Liver (tissue), 9 donors: Measurements from ENCODE around the gene NUP93. TPM values are rescaled to one million over a fixed set of nuclear protein-coding genes. Genes with fewer than 3 reads are reported as not detected.
"Not testable (repeated sequence)": the region's sequence is repeated elsewhere in the genome, so short reads cannot be mapped to it uniquely, and the experiment has no call there.

ENCODE experiments used
- DNase-seq: peaks from one replicate; pipeline ENCODE4 v3.0.0-alpha.2; 2017; ENCODE audit warnings: low spot score
- H3K27ac ChIP-seq, 2 donors: one replicate each; pipeline ENCODE4 v1.7.0; 2013; ENCODE audit warnings: inconsistent platforms in 2 of 2, low read length in 2 of 2, control low read depth in 1 of 2, low read depth in 1 of 2, mild to moderate bottlenecking in 1 of 2
- H3K27me3 ChIP-seq, 4 donors: one replicate each; pipeline versions ENCODE4 v1.6.1 to v1.7.0; 2013; ENCODE audit warnings: low read length in 3 of 4, inconsistent platforms in 1 of 4, mild to moderate bottlenecking in 1 of 4, moderate library complexity in 1 of 4; ENCODE audit not compliant: control insufficient read depth in 4 of 4, insufficient read depth in 4 of 4
- H3K36me3 ChIP-seq, 4 donors: one replicate each; pipeline versions ENCODE4 v1.6.1 to v1.7.0; 2013; ENCODE audit warnings: low read length in 3 of 4, mild to moderate bottlenecking in 3 of 4, low read depth in 1 of 4, moderate library complexity in 1 of 4; ENCODE audit not compliant: control insufficient read depth in 4 of 4, insufficient read depth in 3 of 4
- H3K4me1 ChIP-seq, 4 donors: one replicate each; pipeline versions ENCODE4 v1.6.1 to v1.7.0; 2013; ENCODE audit warnings: low read length in 3 of 4, mild to moderate bottlenecking in 3 of 4, moderate library complexity in 1 of 4; ENCODE audit not compliant: control insufficient read depth in 4 of 4, insufficient read depth in 4 of 4
- H3K4me3 ChIP-seq, 3 donors: one replicate each; pipeline versions ENCODE4 v1.6.1 to v1.7.0; 2013; ENCODE audit warnings: low read length in 3 of 3, control low read depth in 1 of 3, low read depth in 1 of 3, mild to moderate bottlenecking in 1 of 3
- H3K9ac ChIP-seq, 2 donors: one replicate each; pipeline ENCODE4 v1.7.0; 2013; ENCODE audit warnings: low read length in 2 of 2, mild to moderate bottlenecking in 2 of 2, moderate library complexity in 2 of 2, control low read depth in 1 of 2, low read depth in 1 of 2
- H3K9me3 ChIP-seq, 4 donors: one replicate each; pipeline versions ENCODE4 v1.6.1 to v1.7.0; 2013; ENCODE audit warnings: low read length in 3 of 4; ENCODE audit not compliant: control insufficient read depth in 4 of 4
- CTCF ChIP-seq: fragments of 150-350 bp; IDR thresholded peaks from 2 replicates; pipeline ENCODE4 v1.5.1; 2017; ENCODE audit warnings: improper control_type of control experiment, low read depth, low read length; ENCODE audit not compliant: missing input control
- EGR1 ChIP-seq, 2 donors: IDR thresholded peaks; 2 replicates each; pipeline ENCODE4 v1.6.1; 2016 to 2018; ENCODE audit warnings: antibody characterized with exemption in 2 of 2, low read depth in 2 of 2
- FOXA1 ChIP-seq: IDR thresholded peaks from 2 replicates; pipeline ENCODE4 v1.6.1; 2016; ENCODE audit warnings: antibody characterized with exemption
- FOXA2 ChIP-seq: IDR thresholded peaks from 2 replicates; pipeline ENCODE4 v1.6.1; 2016; ENCODE audit warnings: antibody characterized with exemption
- HNF4A ChIP-seq, 2 donors: conservative IDR thresholded peaks; 2 replicates each; pipeline ENCODE4 v1.6.1; 2016; ENCODE audit warnings: antibody characterized with exemption in 2 of 2, mild to moderate bottlenecking in 2 of 2
- HNF4G ChIP-seq: IDR thresholded peaks from 2 replicates; pipeline ENCODE4 v1.6.1; 2016; ENCODE audit warnings: antibody characterized with exemption
- JUND ChIP-seq, 2 donors: IDR thresholded peaks; 2 replicates each; pipeline ENCODE4 v1.6.1; 2016; ENCODE audit warnings: antibody characterized with exemption in 2 of 2
- NR2F2 ChIP-seq: IDR thresholded peaks from 2 replicates; pipeline ENCODE4 v1.6.1; 2016; ENCODE audit warnings: antibody characterized with exemption
- RAD21 ChIP-seq, 2 donors: IDR thresholded peaks; 2 replicates each; pipeline ENCODE4 v1.6.1; 2016; ENCODE audit warnings: antibody characterized with exemption in 2 of 2, mild to moderate bottlenecking in 2 of 2
- RXRA ChIP-seq, 2 donors: IDR thresholded peaks; 2 replicates each; pipeline ENCODE4 v1.6.1; 2017 to 2018; ENCODE audit warnings: antibody characterized with exemption in 2 of 2, mild to moderate bottlenecking in 1 of 2
- SP1 ChIP-seq: IDR thresholded peaks from 2 replicates; pipeline ENCODE4 v1.6.1; 2018; ENCODE audit warnings: antibody characterized with exemption, mild to moderate bottlenecking
- YY1 ChIP-seq: IDR thresholded peaks from 2 replicates; pipeline ENCODE4 v1.6.1; 2016; ENCODE audit warnings: antibody characterized with exemption, mild to moderate bottlenecking
- ZBTB33 ChIP-seq: IDR thresholded peaks from 2 replicates; pipeline ENCODE4 v1.6.1; 2016; ENCODE audit warnings: antibody characterized with exemption
- WGBS: extraction: QIAGEN DNeasy Blood & Tissue Kit; methylation state at CpG from one replicate; pipeline ENCODE4 v1.1.7; 2013; 5-methylcytosine and 5-hydroxymethylcytosine counted together
- polyA plus RNA-seq, 2 donors: library from polyadenylated mRNA; stranded (reverse) in 1 of 2; unstranded in 1 of 2; fragments of 200-250 nt in 1 of 2; fragments of >200 nt in 1 of 2; fragmentation: Nextera tagmentation in 1 of 2; extraction: Ambion mirVana in 1 of 2; gene quantifications; one replicate each; pipeline versions ENCODE4 v1.2.1 to v1.2.3, GENCODE V29; 2013 to 2015
- total RNA-seq, 2 donors: library from RNA; depleted of rRNA; stranded (reverse); fragments of >200 nt; gene quantifications; one replicate each; pipeline ENCODE4 v1.2.3, GENCODE V29; 2014
- donor health status: healthy.
- donor health status: healthy.
- donor health status: healthy.
- donor health status: healthy.
- donor health status: healthy.

Gene NUP93
- total and polyA plus RNA-seq, 4 donors: 8.2 to 31.8 (median 9.8) TPM

- TF ChIP-seq ZBTB33 (no peak), FOXA1 (no peak), SP1 (peak; percentile 63), EGR1 (IDR thresholded peaks at IDR 0.05; ENCODE audit: low read depth in 2 of 2) (no peak), YY1 (no peak), RAD21 (IDR thresholded peaks at IDR 0.05) (peak in 1 of 2 donors; percentile 10), NR2F2 (peak; percentile 72)
Measured at GRCh38 chr16:56800355-56800754, 70.4 kb downstream of the NUP93 start (continued).

- Histone ChIP-seq H3K4me3 (no peak overlapping the region), H3K9ac (no peak overlapping the region), H3K27ac (no peak overlapping the region), H3K9me3 (no peaks in the 10 kb centered on the region), H3K27me3 (no peaks in the 10 kb centered on the region), H3K4me1 (peaks cover 0 to 7% (median 4%) of the 10 kb centered on the region in 4 donors), H3K36me3 (peaks cover 0 to 6% (median 2%) of the 10 kb centered on the region in 4 donors)
- WGBS: 88% methylated on average over 3 of the region's 3 CpGs
- TF ChIP-seq JUND (IDR thresholded peaks at IDR 0.05) (no peak), HNF4G (no peak), RAD21 (IDR thresholded peaks at IDR 0.05) (no peak), SP1 (no peak)
- no peak for DNase-seq
Measured at GRCh38 chr16:56801762-56802161, 71.8 kb downstream of the NUP93 start.

GRCh38 chr16:56807011-56807675, 77.2 kb downstream of the NUP93 start:
- Histone ChIP-seq H3K27me3 (no peaks in the 10 kb centered on the region), H3K36me3 (peaks cover 1 to 7% (median 3%) of the 10 kb centered on the region in 4 donors), H3K9me3 (no peaks in the 10 kb centered on the region), H3K9ac (no peak overlapping the region), H3K4me3 (no peak overlapping the region), H3K27ac (no peak overlapping the region), H3K4me1 (no peaks in the 10 kb centered on the region)
- 88% methylated on average over 3 of the region's 3 CpGs for WGBS
- DNase-seq: no peak
- TF ChIP-seq ZBTB33 (no peak), JUND (IDR thresholded peaks at IDR 0.05) (no peak), SP1 (no peak), FOXA2 (no peak), HNF4G (no peak), YY1 (no peak), HNF4A (conservative IDR thresholded peaks at IDR 0.05) (no peak), CTCF (no peak), RXRA (IDR thresholded peaks at IDR 0.05) (no peak), RAD21 (IDR thresholded peaks at IDR 0.05) (no peak), FOXA1 (no peak)

GRCh38 chr16:56807676-56808067, 77.7 kb downstream of the NUP93 start:
- not testable (repeated sequence) for H3K9ac ChIP-seq, H3K4me1 ChIP-seq, H3K4me3 ChIP-seq, H3K9me3 ChIP-seq, H3K27me3 ChIP-seq, H3K36me3 ChIP-seq, H3K27ac ChIP-seq, DNase-seq
- 98% methylated on average over 9 of the region's 9 CpGs for WGBS
